Upper lobe of left lung (tissue), 4 donors: ENCODE data around the gene SRSF1.

Source experiments
- CTCF ChIP-seq, 6 experiments: fragments of 450-650 bp in 4 of 6; fragments of 200-600 bp in 2 of 6; sonication (generic) in 2 of 6; IDR thresholded peaks; one replicate each; pipeline ENCODE4 v1.5.1; 2016 to 2019; ENCODE audit warnings: antibody characterized with exemption in 6 of 6
- POLR2AphosphoS5 ChIP-seq, 2 donors: sonication (generic); formaldehyde crosslinking; IDR thresholded peaks; one replicate each; pipeline ENCODE4 v1.5.1; 2017; ENCODE audit warnings: antibody characterized with exemption in 2 of 2

- TF ChIP-seq CTCF (IDR thresholded peaks at IDR 0.05), result no peak
- no peak for TF ChIP-seq POLR2AphosphoS5 (IDR thresholded peaks at IDR 0.05)
Observed at GRCh38 chr17:57975044-57975443, 32.0 kb downstream of the SRSF1 start.
